K562 (cell line): ENCODE measurements around the gene ZMIZ1. TPM values are rescaled to one million over a fixed set of nuclear protein-coding genes. Genes with fewer than 3 reads are reported as not detected.

ENCODE experiments used
- ADNP ChIP-seq: fragments of 200-800 bp; sonication (Bioruptor generic); IDR thresholded peaks from 2 replicates; pipeline ENCODE4 v1.6.1; 2016; ENCODE audit warnings: missing genetic modification characterization, missing compliant biosample characterization
- AFF1 ChIP-seq, 2 experiments: fragments of 450-650 bp; IDR thresholded peaks; 2 replicates each; pipeline ENCODE4 v1.6.1; 2018; ENCODE audit warnings: mild to moderate bottlenecking in 2 of 2, low read depth in 1 of 2; ENCODE audit not compliant: partially characterized antibody in 2 of 2
- ATF3 ChIP-seq, 2 experiments: fragments of 450-650 bp in 1 of 2; sonication (generic) in 1 of 2; formaldehyde crosslinking in 1 of 2; IDR thresholded peaks in 1 of 2; conservative IDR thresholded peaks in 1 of 2; 2 replicates each; pipeline versions ENCODE4 v1.6.1 to v1.8.1; 2016 to 2023; ENCODE audit warnings: mild to moderate bottlenecking in 2 of 2, moderate library complexity in 2 of 2, inconsistent platforms in 1 of 2, missing genetic modification reagents in 1 of 2
- ATF4 ChIP-seq: fragments of 450-650 bp; formaldehyde crosslinking; IDR thresholded peaks from 2 replicates; pipeline ENCODE4 v1.4.0; 2022; ENCODE audit warnings: mild to moderate bottlenecking, moderate library complexity
- E2F1 ChIP-seq: sonication (generic); formaldehyde crosslinking; IDR thresholded peaks from 2 replicates; pipeline ENCODE4 v1.8.1; 2023; ENCODE audit warnings: mild to moderate bottlenecking, missing genetic modification reagents, moderate library complexity
- ETV5 ChIP-seq: sonication (generic); formaldehyde crosslinking; IDR thresholded peaks from 2 replicates; pipeline ENCODE4 v1.4.0; 2020; ENCODE audit warnings: low read depth, mild to moderate bottlenecking, missing genetic modification reagents
- GTF2E2 ChIP-seq: fragments of 200-800 bp; sonication (Bioruptor generic); IDR thresholded peaks from 2 replicates; pipeline ENCODE4 v1.6.1; 2016; ENCODE audit warnings: missing genetic modification characterization, missing compliant biosample characterization
- NR2F6 ChIP-seq: fragments of 450-650 bp; formaldehyde crosslinking; IDR thresholded peaks from 2 replicates; pipeline ENCODE4 v1.4.0; 2020; ENCODE audit warnings: mild to moderate bottlenecking
- PCBP1 ChIP-seq: fragments of 200-400 bp; formaldehyde crosslinking; IDR thresholded peaks from 2 replicates; pipeline ENCODE4 v1.6.1; 2018; ENCODE audit warnings: mild to moderate bottlenecking, low read depth, low read length; ENCODE audit not compliant: poor library complexity, severe bottlenecking
- RFX5 ChIP-seq: IDR thresholded peaks from 2 replicates; pipeline ENCODE4 v1.6.1; 2011; ENCODE audit warnings: low read depth, mild to moderate bottlenecking, improper control_type of control experiment, low read length
- polyA plus RNA-seq, 8 experiments: library from polyadenylated mRNA; depleted of rRNA in 4 of 8; stranded (reverse) in 5 of 8; unstranded in 3 of 8; fragments of >200 nt; fragmentation: Nextera tagmentation in 2 of 8; fragmentation: Illumina TruSeq in 1 of 8; extraction: Ambion mirVana in 2 of 8; extraction: Trizol in 1 of 8; gene quantifications; 2 replicates each; pipeline versions ENCODE4 v1.2.1 to v1.2.3, GENCODE V29; 2011 to 2014; ENCODE audit warnings: inconsistent platforms in 1 of 8, missing spikeins in 1 of 8
- total RNA-seq, 7 experiments: library from RNA; depleted of rRNA in 6 of 7; stranded (reverse); fragments of >200 nt in 6 of 7; fragmentation: Illumina TruSeq in 2 of 7; extraction: Trizol in 2 of 7; gene quantifications; 2 replicates each; pipeline versions ENCODE4 v1.2.1 to v1.2.3, GENCODE V29; 2011 to 2021; ENCODE audit warnings: low replicate concordance in 1 of 7
- TF ChIP-seq, protein P1 (sequence below): fragments of 250-450 bp; sonication (Bioruptor Pico); IDR thresholded peaks from 2 replicates; pipeline ENCODE4 v1.8.0; 2022; ENCODE audit warnings: moderate library complexity, mild to moderate bottlenecking, inconsistent platforms
- TF ChIP-seq, protein P2 (sequence below): fragments of 450-650 bp; formaldehyde crosslinking; IDR thresholded peaks from 2 replicates; pipeline ENCODE4 v1.4.0; 2020; ENCODE audit warnings: mild to moderate bottlenecking
- TF ChIP-seq, protein P3 (sequence below): fragments of 250-450 bp; sonication (Bioruptor Pico); IDR thresholded peaks from 2 replicates; pipeline ENCODE4 v1.8.0; 2022; ENCODE audit warnings: inconsistent platforms
- TF ChIP-seq, protein P4 (sequence below): fragments of 250-450 bp; sonication (Bioruptor Pico); IDR thresholded peaks from 2 replicates; pipeline ENCODE4 v1.9.0; 2021; ENCODE audit warnings: mild to moderate bottlenecking

Gene ZMIZ1
- total and polyA plus RNA-seq, 9 of the 15 experiments (the other 6 are each of a cell fraction or from before 2014, with no cell fraction given), result 1.0 to 37.3 (median 4.3) TPM

DNA sequence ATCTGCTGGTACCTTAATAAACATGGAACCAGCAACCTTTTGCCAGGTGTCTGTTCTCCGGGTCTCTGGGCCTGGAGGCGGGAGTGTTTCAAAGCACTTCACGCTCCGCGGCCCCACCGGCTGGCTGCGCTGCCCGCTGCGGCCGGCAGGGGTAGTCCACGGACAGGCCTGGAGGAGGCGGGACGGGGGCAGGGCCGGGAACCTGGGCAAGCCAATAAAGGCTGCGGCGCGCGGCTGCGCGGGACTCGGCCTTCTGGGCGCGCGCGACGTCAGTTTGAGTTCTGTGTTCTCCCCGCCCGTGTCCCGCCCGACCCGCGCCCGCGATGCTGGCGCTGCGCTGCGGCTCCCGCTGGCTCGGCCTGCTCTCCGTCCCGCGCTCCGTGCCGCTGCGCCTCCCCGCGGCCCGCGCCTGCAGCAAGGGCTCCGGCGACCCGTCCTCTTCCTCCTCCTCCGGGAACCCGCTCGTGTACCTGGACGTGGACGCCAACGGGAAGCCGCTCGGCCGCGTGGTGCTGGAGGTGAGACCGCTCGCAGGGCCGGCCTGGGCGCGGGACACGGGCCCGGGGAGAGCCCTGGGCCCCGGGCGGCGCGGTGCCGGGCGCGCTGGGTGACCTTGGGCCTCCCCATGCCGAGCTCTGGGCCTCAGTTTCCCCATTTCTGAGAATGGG, 278.6 kb downstream of the ZMIZ1 start, which contains the start of gene PPIF (continued):
- TF ChIP-seq ATF3 (IDR thresholded peaks at IDR 0.05) (no peak), ATF3 (CRISPR knock-in tag; conservative IDR thresholded peaks at IDR 0.05) (peak; percentile 77; the same call in 1 of the 2 replicates), E2F1 (peak; percentile 70), AFF1 (IDR thresholded peaks at IDR 0.05; ENCODE audit: low read depth in 1 of 2, partially characterized antibody in 2 of 2) (no peak), RFX5 (no peak), GTF2E2 (tag) (peak; percentile 83), PCBP1 (peak; percentile 71), ETV5 (CRISPR knock-in tag) (no peak), NR2F6 (no peak), ATF4 (0 out of 2 replicates have a peak, but pooled peaks have one; percentile 8), ADNP (no peak)
- TF ChIP-seq, protein P1, sequence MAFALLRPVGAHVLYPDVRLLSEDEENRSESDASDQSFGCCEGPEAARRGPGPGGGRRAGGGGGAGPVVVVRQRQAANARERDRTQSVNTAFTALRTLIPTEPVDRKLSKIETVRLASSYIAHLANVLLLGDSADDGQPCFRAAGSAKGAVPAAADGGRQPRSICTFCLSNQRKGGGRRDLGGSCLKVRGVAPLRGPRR (CRISPR knock-in tag), result no peak
- TF ChIP-seq, protein P2, sequence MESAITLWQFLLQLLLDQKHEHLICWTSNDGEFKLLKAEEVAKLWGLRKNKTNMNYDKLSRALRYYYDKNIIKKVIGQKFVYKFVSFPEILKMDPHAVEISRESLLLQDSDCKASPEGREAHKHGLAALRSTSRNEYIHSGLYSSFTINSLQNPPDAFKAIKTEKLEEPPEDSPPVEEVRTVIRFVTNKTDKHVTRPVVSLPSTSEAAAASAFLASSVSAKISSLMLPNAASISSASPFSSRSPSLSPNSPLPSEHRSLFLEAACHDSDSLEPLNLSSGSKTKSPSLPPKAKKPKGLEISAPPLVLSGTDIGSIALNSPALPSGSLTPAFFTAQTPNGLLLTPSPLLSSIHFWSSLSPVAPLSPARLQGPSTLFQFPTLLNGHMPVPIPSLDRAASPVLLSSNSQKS (CRISPR knock-in tag), result 0 out of 2 replicates have a peak, but pooled peaks have one; percentile 47
- TF ChIP-seq, protein P3, sequence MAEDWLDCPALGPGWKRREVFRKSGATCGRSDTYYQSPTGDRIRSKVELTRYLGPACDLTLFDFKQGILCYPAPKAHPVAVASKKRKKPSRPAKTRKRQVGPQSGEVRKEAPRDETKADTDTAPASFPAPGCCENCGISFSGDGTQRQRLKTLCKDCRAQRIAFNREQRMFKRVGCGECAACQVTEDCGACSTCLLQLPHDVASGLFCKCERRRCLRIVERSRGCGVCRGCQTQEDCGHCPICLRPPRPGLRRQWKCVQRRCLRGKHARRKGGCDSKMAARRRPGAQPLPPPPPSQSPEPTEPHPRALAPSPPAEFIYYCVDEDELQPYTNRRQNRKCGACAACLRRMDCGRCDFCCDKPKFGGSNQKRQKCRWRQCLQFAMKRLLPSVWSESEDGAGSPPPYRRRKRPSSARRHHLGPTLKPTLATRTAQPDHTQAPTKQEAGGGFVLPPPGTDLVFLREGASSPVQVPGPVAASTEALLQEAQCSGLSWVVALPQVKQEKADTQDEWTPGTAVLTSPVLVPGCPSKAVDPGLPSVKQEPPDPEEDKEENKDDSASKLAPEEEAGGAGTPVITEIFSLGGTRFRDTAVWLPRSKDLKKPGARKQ, result no peak
- TF ChIP-seq, protein P4, sequence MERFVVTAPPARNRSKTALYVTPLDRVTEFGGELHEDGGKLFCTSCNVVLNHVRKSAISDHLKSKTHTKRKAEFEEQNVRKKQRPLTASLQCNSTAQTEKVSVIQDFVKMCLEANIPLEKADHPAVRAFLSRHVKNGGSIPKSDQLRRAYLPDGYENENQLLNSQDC (CRISPR knock-in tag), result no peak
